ENCODE measurements around the gene HSFX4. TPM values are rescaled to one million over a fixed set of nuclear protein-coding genes. Genes with fewer than 3 reads are reported as not detected.
"Not testable (repeated sequence)": the region's sequence is repeated elsewhere in the genome, so short reads cannot be mapped to it uniquely, and the experiment has no call there.

Gene HSFX4
- total RNA-seq, 4 donors from 2014 or later = not detected

- Histone ChIP-seq H3K27me3 (no peaks in the 10 kb centered on the region), H3K4me3 (peak overlapping the region; percentile 62), H3K36me3 (peaks cover under 1% of the 10 kb centered on the region), H3K27ac (peak overlapping the region; percentile 94), H3K4me1 (peaks cover 6% of the 10 kb centered on the region), H3K9me3 (no peaks in the 10 kb centered on the region)
- 49% methylated on average over 43 of the region's 50 CpGs for WGBS
- TF ChIP-seq POLR2A (IDR thresholded peaks at IDR 0.05) = no peak
- peak; percentile 97 for DNase-seq (ENCODE audit: low spot score in 2 of 2)
Observed at GRCh38 chrX:149938881-149939654, 9.7 kb downstream of the HSFX4 start.

GRCh38 chrX:149939655-149939904, 10.2 kb downstream of the HSFX4 start:
- 42% methylated on average over 17 of the region's 17 CpGs for WGBS
- no peaks in the 10 kb centered on the region for H3K9me3 ChIP-seq
- H3K4me3 ChIP-seq = peak overlapping the region; percentile 62
- H3K27ac ChIP-seq = peak overlapping the region; percentile 94
- TF ChIP-seq POLR2A (IDR thresholded peaks at IDR 0.05) (no peak), CTCF (IDR thresholded peaks at IDR 0.05) (no peak), EP300 (IDR thresholded peaks at IDR 0.05) (no peak), POLR2AphosphoS5 (IDR thresholded peaks at IDR 0.05) (no peak)
- no peak for DNase-seq (ENCODE audit: low spot score in 2 of 2)
- H3K36me3 ChIP-seq = no peaks in the 10 kb centered on the region
- H3K4me1 ChIP-seq = peaks cover 6% of the 10 kb centered on the region
- H3K27me3 ChIP-seq = no peaks in the 10 kb centered on the region

GRCh38 chrX:149939905-149940673, 10.7 kb downstream of the HSFX4 start:
- Histone ChIP-seq H3K9me3 (no peaks in the 10 kb centered on the region), H3K4me1 (peaks cover 6% of the 10 kb centered on the region), H3K27ac (peak overlapping the region; percentile 94), H3K36me3 (no peaks in the 10 kb centered on the region), H3K4me3 (peak overlapping the region; percentile 62), H3K27me3 (no peaks in the 10 kb centered on the region)
- WGBS = 38% methylated on average over 27 of the region's 27 CpGs
- no peak for TF ChIP-seq EP300 (IDR thresholded peaks at IDR 0.05)
- TF ChIP-seq CTCF (IDR thresholded peaks at IDR 0.05) = no peak
- peak in 1 of 2 donors; percentile 28 for TF ChIP-seq POLR2A (IDR thresholded peaks at IDR 0.05)
- peak; percentile 95 to 97 for DNase-seq (ENCODE audit: low spot score in 2 of 2)

GRCh38 chrX:149940674-149941024, 11.3 kb downstream of the HSFX4 start:
- H3K27ac ChIP-seq; DNase-seq (ENCODE audit: low spot score in 2 of 2); H3K36me3 ChIP-seq; H3K27me3 ChIP-seq; H3K4me1 ChIP-seq; H3K9me3 ChIP-seq: not testable (repeated sequence)
- H3K4me3 ChIP-seq = peak overlapping the region; percentile 27
- 30% methylated on average over 4 of the region's 11 CpGs for WGBS
- peak in 1 of 2 donors; percentile 46 for TF ChIP-seq CTCF (IDR thresholded peaks at IDR 0.05)

- DNase-seq (ENCODE audit: low spot score in 2 of 2); H3K4me1 ChIP-seq; H3K27ac ChIP-seq; H3K36me3 ChIP-seq; H3K4me3 ChIP-seq; H3K27me3 ChIP-seq; H3K9me3 ChIP-seq: not testable (repeated sequence)
- 77% methylated on average over 11 of the region's 11 CpGs for WGBS
Observed at GRCh38 chrX:149945087-149945670, 15.8 kb downstream of the HSFX4 start.

GRCh38 chrX:149945820-149946219, 16.4 kb downstream of the HSFX4 start:
- not testable (repeated sequence) for H3K36me3 ChIP-seq; H3K4me1 ChIP-seq; H3K4me3 ChIP-seq; H3K27ac ChIP-seq; H3K27me3 ChIP-seq; DNase-seq (ENCODE audit: low spot score in 2 of 2); H3K9me3 ChIP-seq
- WGBS = 92% methylated on average over 6 of the region's 9 CpGs

- H3K27me3 ChIP-seq = not testable (repeated sequence)
Observed at GRCh38 chrX:149946932-149947331, 17.6 kb downstream of the HSFX4 start.

More at GRCh38 chrX:149946932-149947331, 17.6 kb downstream of the HSFX4 start:
- no CpG with 5 or more reads among the region's 3 CpGs for WGBS
- H3K4me1 ChIP-seq; DNase-seq (ENCODE audit: low spot score in 2 of 2); H3K27ac ChIP-seq; H3K36me3 ChIP-seq; H3K4me3 ChIP-seq; H3K9me3 ChIP-seq: not testable (repeated sequence)
